OCI-LY7 (cell line): Measurements from ENCODE around the gene EPHB1. TPM values are rescaled to one million over a fixed set of nuclear protein-coding genes. Genes with fewer than 3 reads are reported as not detected.

Experiments
- BruUV-seq: library from RNA; stranded (reverse); fragments of 400-500 nt; replicated peaks from 2 replicates; lab custom pipeline; 2021; lab: Mats Ljungman, UMichigan
- CTCF ChIA-PET: fragments of 300-600 bp; sonication (Branson Sonifier 250); formaldehyde crosslinking; loops from one replicate; lab custom pipeline; 2022; ENCODE audit warnings: antibody characterized with exemption; ENCODE audit not compliant: unreplicated experiment; lab: Charles Lee
- POLR2A ChIA-PET: fragments of 300-600 bp; sonication (Branson Sonifier 250); formaldehyde crosslinking; loops from one replicate; lab custom pipeline; 2022; ENCODE audit warnings: antibody characterized with exemption; lab: Charles Lee
- DNase-seq: peaks from one replicate; pipeline ENCODE4 v3.0.0-alpha.2; 2015; ENCODE audit warnings: low spot score
- H2AFZ ChIP-seq: fragments of 200-600 bp; sonication (generic), shearing (Covaris generic); 2 replicates; pipeline ENCODE4 v1.6.1; 2014; ENCODE audit warnings: mild to moderate bottlenecking, antibody characterized with exemption, low read length, moderate library complexity
- H3K27ac ChIP-seq: fragments of 200-600 bp; sonication (generic); 2 replicates; pipeline ENCODE4 v1.5.1; 2014; ENCODE audit warnings: mixed run types, low read depth, mild to moderate bottlenecking, moderate library complexity, low read length, inconsistent platforms; ENCODE audit not compliant: poor library complexity, severe bottlenecking
- H3K36me3 ChIP-seq: fragments of 200-600 bp; sonication (generic); 2 replicates; pipeline ENCODE4 v1.6.1; 2014; ENCODE audit warnings: mild to moderate bottlenecking, antibody characterized with exemption, low read length, moderate library complexity, mixed read lengths; ENCODE audit not compliant: insufficient read depth
- H3K4me1 ChIP-seq: fragments of 200-600 bp; sonication (generic); 2 replicates; pipeline ENCODE4 v1.5.1; 2014; ENCODE audit warnings: mild to moderate bottlenecking, low read length; ENCODE audit not compliant: insufficient read depth, poor library complexity, severe bottlenecking
- H3K4me2 ChIP-seq: fragments of 200-600 bp; sonication (generic); 2 replicates; pipeline ENCODE4 v1.6.1; 2014; ENCODE audit warnings: mild to moderate bottlenecking, low read length
- H3K4me3 ChIP-seq: fragments of 200-600 bp; sonication (generic); 2 replicates; pipeline ENCODE4 v1.5.1; 2014; ENCODE audit warnings: mild to moderate bottlenecking, low read depth, low read length; ENCODE audit not compliant: poor library complexity, severe bottlenecking
- H3K79me2 ChIP-seq: fragments of 200-600 bp; sonication (generic); 2 replicates; pipeline ENCODE4 v1.6.1; 2016; ENCODE audit warnings: low read depth, mild to moderate bottlenecking, low read length, moderate library complexity, mixed read lengths; ENCODE audit not compliant: insufficient read depth
- H3K9me2 ChIP-seq: fragments of 200-600 bp; sonication (generic); 2 replicates; pipeline ENCODE4 v1.6.1; 2016; ENCODE audit warnings: mild to moderate bottlenecking, low read length, mixed read lengths; ENCODE audit not compliant: insufficient read depth
- H3K9me3 ChIP-seq: fragments of 200-600 bp; sonication (generic); 2 replicates; pipeline ENCODE4 v1.6.1; 2014; ENCODE audit warnings: mild to moderate bottlenecking, mixed run types, low read length, mixed read lengths
- H4K20me1 ChIP-seq: fragments of 200-600 bp; sonication (generic); 2 replicates; pipeline ENCODE4 v1.6.1; 2014; ENCODE audit warnings: mild to moderate bottlenecking, antibody characterized with exemption, low read length, moderate library complexity, mixed read lengths; ENCODE audit not compliant: insufficient read depth
- CTCF ChIP-seq: fragments of 200-600 bp; sonication (generic); conservative IDR thresholded peaks from 2 replicates; pipeline ENCODE4 v1.5.1; 2014; ENCODE audit warnings: mild to moderate bottlenecking, antibody characterized with exemption, low read length, moderate library complexity, mixed read lengths
- EZH2phosphoT487 ChIP-seq: fragments of 200-600 bp; sonication (generic); IDR thresholded peaks from 2 replicates; pipeline ENCODE4 v1.6.1; 2018; ENCODE audit warnings: low read depth, borderline replicate concordance, mild to moderate bottlenecking, mixed run types, antibody characterized with exemption, low read length, moderate library complexity, mixed read lengths
- intact Hi-C: fragments of 100-400 bp; cut with micrococcal nuclease; formaldehyde crosslinking; loops from one replicate; pipeline ENCODE4 v1.10.0; 2022; ENCODE audit not compliant: unreplicated experiment
- total RNA-seq, 2 experiments: library from RNA; depleted of rRNA in 1 of 2; stranded (reverse); fragments of >200 nt in 1 of 2; shearing (Covaris generic) in 1 of 2; gene quantifications; 2 replicates each; pipeline ENCODE4 v1.2.3, GENCODE V29; 2014 to 2022

The EPHB1 gene
- total RNA-seq, 2 experiments from 2014 or later = 0.54 to 1.3 TPM

- Histone ChIP-seq H3K36me3 (no peaks in the 10 kb centered on the region), H3K79me2 (no peaks in the 10 kb centered on the region), H3K4me3 (no peak overlapping the region), H3K9me2 (no peaks in the 10 kb centered on the region), H3K4me2 (no peak overlapping the region), H3K27ac (no peak overlapping the region), H4K20me1 (no peaks in the 10 kb centered on the region), H3K9me3 (no peaks in the 10 kb centered on the region), H2AFZ (no peak overlapping the region), H3K4me1 (no peaks in the 10 kb centered on the region)
- intact Hi-C loops = loop anchor here (10.0 kb wide), 1 partner anchor 148 kb away; no protein-coding TSS in a partner anchor
- ChIA-PET POLR2A (no interaction called here), CTCF (no interaction called here)
- no TSS peak for BruUV-seq
- DNase-seq = no peak
- TF ChIP-seq EZH2phosphoT487 (no peak), CTCF (no peak)
Observed at GRCh38 chr3:134752761-134753461, 42.1 kb upstream of the EPHB1 start.

- H3K9me3 ChIP-seq = no peaks in the 10 kb centered on the region
- intact Hi-C loops = loop anchor here (10.0 kb wide), 1 partner anchor 149 kb away; no protein-coding TSS in a partner anchor
- no peak overlapping the region for H3K27ac ChIP-seq
- H2AFZ ChIP-seq = no peak overlapping the region
- H3K4me3 ChIP-seq = no peak overlapping the region
- no peak for TF ChIP-seq CTCF
- no peak for TF ChIP-seq EZH2phosphoT487
- no peaks in the 10 kb centered on the region for H3K79me2 ChIP-seq
- ChIA-PET POLR2A (no interaction called here), CTCF (no interaction called here)
- H3K36me3 ChIP-seq = no peaks in the 10 kb centered on the region
- no peaks in the 10 kb centered on the region for H4K20me1 ChIP-seq
- DNase-seq = no peak
- H3K4me2 ChIP-seq = no peak overlapping the region
- no TSS peak for BruUV-seq
- H3K4me1 ChIP-seq = no peaks in the 10 kb centered on the region
- no peaks in the 10 kb centered on the region for H3K9me2 ChIP-seq
Observed at GRCh38 chr3:134753999-134754742, 40.9 kb upstream of the EPHB1 start.
